CD14-positive monocyte (primary cell): Measurements from ENCODE around the gene CNPY3. TPM values are rescaled to one million over a fixed set of nuclear protein-coding genes. Genes with fewer than 3 reads are reported as not detected.

ENCODE experiments used
- DNase-seq, 3 donors: peaks; one replicate each; pipeline ENCODE4 v3.0.0-alpha.2; 2011 to 2022
- H2AFZ ChIP-seq: 2 replicates; pipeline ENCODE4 v1.6.0; 2012; ENCODE audit warnings: mild to moderate bottlenecking, low read depth, low read length, inconsistent platforms; ENCODE audit not compliant: insufficient read depth, poor library complexity, severe bottlenecking
- H3K27ac ChIP-seq, 2 donors: 1 replicate in 1 of 2; 2 replicates in 1 of 2; pipeline ENCODE4 v1.5.1; 2012 to 2013; ENCODE audit warnings: low read length in 2 of 2, control low read depth in 1 of 2, inconsistent platforms in 1 of 2, low read depth in 1 of 2, mild to moderate bottlenecking in 1 of 2
- H3K27me3 ChIP-seq, 2 donors: one replicate each; pipeline versions ENCODE4 v1.6.0 to v1.6.1; 2011 to 2013; ENCODE audit warnings: low read length in 2 of 2; ENCODE audit not compliant: control insufficient read depth in 2 of 2, insufficient read depth in 2 of 2
- H3K36me3 ChIP-seq, 2 donors: replicated peaks in 1 of 2; 1 replicate in 1 of 2; 2 replicates in 1 of 2; pipeline versions ENCODE4 v1.5.1 to v1.6.1; 2012 to 2013; ENCODE audit warnings: low read length in 2 of 2, control low read depth in 1 of 2, inconsistent platforms in 1 of 2, mild to moderate bottlenecking in 1 of 2; ENCODE audit not compliant: insufficient read depth in 2 of 2, control insufficient read depth in 1 of 2
- H3K4me1 ChIP-seq, 2 donors: 1 replicate in 1 of 2; 2 replicates in 1 of 2; pipeline versions ENCODE4 v1.5.1 to v1.6.1; 2012 to 2013; ENCODE audit warnings: low read length in 2 of 2, control low read depth in 1 of 2, inconsistent platforms in 1 of 2, mild to moderate bottlenecking in 1 of 2, moderate library complexity in 1 of 2; ENCODE audit not compliant: insufficient read depth in 2 of 2, control insufficient read depth in 1 of 2
- H3K4me2 ChIP-seq: replicated peaks from 2 replicates; pipeline ENCODE3; 2012; ENCODE audit warnings: low read length, moderate library complexity, mild to moderate bottlenecking; ENCODE audit not compliant: poor library complexity, severe bottlenecking; ENCODE audit errors: extremely low read depth
- H3K4me3 ChIP-seq, 3 experiments: fragments of 200-600 bp in 1 of 3; sonication (generic) in 1 of 3; replicated peaks in 1 of 3; 1 replicate in 2 of 3; 2 replicates in 1 of 3; pipeline ENCODE4 v1.5.1; 2011 to 2013; ENCODE audit warnings: low read length in 3 of 3, mild to moderate bottlenecking in 3 of 3, control low read depth in 2 of 3, low read depth in 2 of 3, inconsistent platforms in 1 of 3, moderate library complexity in 1 of 3
- H3K79me2 ChIP-seq: 2 replicates; pipeline ENCODE4 v1.6.0; 2012; ENCODE audit warnings: mild to moderate bottlenecking, control low read depth, inconsistent platforms, low read length, moderate library complexity; ENCODE audit not compliant: insufficient read depth
- H3K9ac ChIP-seq: 2 replicates; pipeline ENCODE4 v1.6.0; 2017; ENCODE audit warnings: low read length, mild to moderate bottlenecking; ENCODE audit not compliant: insufficient read depth, poor library complexity, severe bottlenecking
- H3K9me3 ChIP-seq, 2 donors: replicated peaks in 1 of 2; 1 replicate in 1 of 2; 2 replicates in 1 of 2; pipeline versions ENCODE4 v1.5.1 to v1.6.1; 2012 to 2013; ENCODE audit warnings: low read length in 2 of 2, control low read depth in 1 of 2; ENCODE audit not compliant: control insufficient read depth in 1 of 2, insufficient read depth in 1 of 2
- H4K20me1 ChIP-seq: 2 replicates; pipeline ENCODE4 v1.6.0; 2012; ENCODE audit warnings: mild to moderate bottlenecking, low read length, control low read depth, moderate library complexity; ENCODE audit not compliant: insufficient read depth
- H3K27ac Mint-ChIP-seq, 7 donors: one replicate each; pipeline ENCODE4 v1.8.0; 2020; ENCODE audit warnings: mild to moderate bottlenecking in 7 of 7, mixed read lengths in 7 of 7, moderate library complexity in 6 of 7, inconsistent platforms in 2 of 7
- H3K27me3 Mint-ChIP-seq, 3 donors: one replicate each; pipeline ENCODE4 v1.8.0; 2021 to 2022; ENCODE audit warnings: low read depth in 3 of 3, mild to moderate bottlenecking in 3 of 3, mixed read lengths in 3 of 3, moderate library complexity in 3 of 3, inconsistent platforms in 1 of 3
- H3K36me3 Mint-ChIP-seq, 2 donors: one replicate each; pipeline ENCODE4 v1.8.0; 2020; ENCODE audit warnings: mixed read lengths in 2 of 2, inconsistent platforms in 1 of 2, mild to moderate bottlenecking in 1 of 2
- H3K4me1 Mint-ChIP-seq: one replicate; pipeline ENCODE4 v1.8.0; 2020; ENCODE audit warnings: mild to moderate bottlenecking, mixed read lengths
- H3K4me3 Mint-ChIP-seq, 2 donors: one replicate each; pipeline ENCODE4 v1.8.0; 2020; ENCODE audit warnings: mild to moderate bottlenecking in 2 of 2, mixed read lengths in 2 of 2, moderate library complexity in 1 of 2
- H3K9me3 Mint-ChIP-seq, 7 donors: one replicate each; pipeline ENCODE4 v1.8.0; 2020 to 2022; ENCODE audit warnings: mixed read lengths in 7 of 7, mild to moderate bottlenecking in 6 of 7, moderate library complexity in 6 of 7, inconsistent platforms in 2 of 7
- CTCF ChIP-seq: fragments of 200-600 bp; IDR thresholded peaks from one replicate; pipeline ENCODE4 v1.8.0; 2022; ENCODE audit warnings: antibody characterized with exemption, mild to moderate bottlenecking
- WGBS: methylation state at CpG from one replicate; pipeline ENCODE4 v1.1.5; 2013; ENCODE audit warnings: missing lambda C conversion rate; ENCODE audit not compliant: insufficient coverage; 5-methylcytosine and 5-hydroxymethylcytosine counted together
- intact Hi-C, 2 donors: fragments of 100-400 bp; cut with micrococcal nuclease; formaldehyde crosslinking; loops; one replicate each; pipeline versions ENCODE4 v1.15.0 to v1.15.1; 2023
- polyA plus RNA-seq, 3 donors: library from polyadenylated mRNA; depleted of rRNA in 1 of 3; unstranded in 2 of 3; stranded (reverse) in 1 of 3; fragments of 300-500 nt in 2 of 3; fragments of >200 nt in 1 of 3; fragmentation: Illumina TruSeq in 2 of 3; gene quantifications; 1 replicate in 2 of 3; 2 replicates in 1 of 3; pipeline ENCODE4 v1.2.3, GENCODE V29; 2012 to 2021

Gene CNPY3
- polyA plus RNA-seq, 3 donors: 237 to 295 (median 262) TPM

- Histone ChIP-seq H3K79me2 (peaks cover 45% of the 10 kb centered on the region), H3K36me3 (no peaks in the 10 kb centered on the region), H3K9me3 (no peaks in the 10 kb centered on the region), H3K9ac (no peak overlapping the region), H3K4me1 (peaks cover 37 to 46% of the 10 kb centered on the region in 2 donors), H3K27me3 (no peaks in the 10 kb centered on the region), H2AFZ (no peak overlapping the region), H3K4me3 (no peak overlapping the region), H3K27ac (no peak overlapping the region), H3K4me2 (no peak overlapping the region), H4K20me1 (peaks cover 3% of the 10 kb centered on the region)
- H3K36me3 Mint-ChIP-seq: peaks cover 0 to 2% of the 10 kb centered on the region in 2 donors
- peaks cover 50% of the 10 kb centered on the region for H3K4me1 Mint-ChIP-seq
- H3K4me3 Mint-ChIP-seq: no peak overlapping the region
- intact Hi-C loops: no loop called here
- no peak overlapping the region for H3K27ac Mint-ChIP-seq
- no peak for TF ChIP-seq CTCF
- DNase-seq: no peak
- WGBS: 68% methylated on average over 3 of the region's 5 CpGs
- no peaks in the 10 kb centered on the region for H3K9me3 Mint-ChIP-seq
- H3K27me3 Mint-ChIP-seq: peaks cover 0 to 4% (median 0%) of the 10 kb centered on the region in 3 donors
Observed at GRCh38 chr6:42981836-42982235, 52.6 kb downstream of the CNPY3 start.

GRCh38 chr6:42984001-42984923, 55.0 kb downstream of the CNPY3 start, which contains the start of gene PPP2R5D:
Gene PPP2R5D, plus strand, starts transcription at chr6:42984570. Its CDS starts 108 bp downstream, at chr6:42984678.
- H3K79me2 ChIP-seq: peaks cover 31% of the 10 kb centered on the region
- TF ChIP-seq CTCF: no peak
- no peaks in the 10 kb centered on the region for H3K9me3 ChIP-seq
- H3K9me3 Mint-ChIP-seq: no peaks in the 10 kb centered on the region
- H2AFZ ChIP-seq: peak within 1 kb of the TSS; percentile 92
- H3K4me1 ChIP-seq: peaks cover 23 to 30% of the 10 kb centered on the region in 2 donors
- peaks cover 9 to 18% of the 10 kb centered on the region in 2 donors for H3K36me3 Mint-ChIP-seq
- peaks cover 53% of the 10 kb centered on the region for H3K4me1 Mint-ChIP-seq
- H3K27me3 ChIP-seq: no peaks in the 10 kb centered on the region
- H3K36me3 ChIP-seq: peaks cover 3 to 11% of the 10 kb centered on the region in 2 donors
- H3K4me3 Mint-ChIP-seq: peak within 1 kb of the TSS; percentile 85 to 96
- peak within 1 kb of the TSS; percentile 78 to 94 (median 91) for H3K27ac Mint-ChIP-seq
- H3K4me3 ChIP-seq: peak within 1 kb of the TSS; percentile 64 to 91 (median 64)
- DNase-seq: peak; percentile 96 to 99 (median 96)
- H3K27me3 Mint-ChIP-seq: peaks cover 0 to 4% (median 0%) of the 10 kb centered on the region in 3 donors
- H3K27ac ChIP-seq: peak within 1 kb of the TSS; percentile 71 to 84
- intact Hi-C loops: no loop called here
- peak within 1 kb of the TSS; percentile 85 for H3K9ac ChIP-seq
- H4K20me1 ChIP-seq: peaks cover 17% of the 10 kb centered on the region
- H3K4me2 ChIP-seq: peak within 1 kb of the TSS; percentile 88
- WGBS: under 1% methylated on average over 52 of the region's 59 CpGs
